Measurements from ENCODE around the gene NUP62.
"Not testable (repeated sequence)": the region's sequence is repeated elsewhere in the genome, so short reads cannot be mapped to it uniquely, and the experiment has no call there.

The NUP62 gene

GRCh38 chr19:49952479-49952836, 23.2 kb upstream of the NUP62 start:
- in situ Hi-C loops (cut with MboI; ENCODE audit: low sequenced_read_pairs), result no loop called here

GRCh38 chr19:49951806-49952478, 22.6 kb upstream of the NUP62 start:
- in situ Hi-C loops (cut with MboI; ENCODE audit: low sequenced_read_pairs), result no loop called here

- in situ Hi-C loops (cut with MboI; ENCODE audit: low sequenced_read_pairs), result no loop called here
Observed at GRCh38 chr19:49950956-49951526, 21.7 kb upstream of the NUP62 start.

- in situ Hi-C loops (cut with MboI; ENCODE audit: low sequenced_read_pairs), result no loop called here
Observed at GRCh38 chr19:49950590-49950948, 21.3 kb upstream of the NUP62 start.

- in situ Hi-C loops (cut with MboI; ENCODE audit: low sequenced_read_pairs), result no loop called here
Observed at GRCh38 chr19:49949742-49950589, 20.7 kb upstream of the NUP62 start.

GRCh38 chr19:49946415-49946814, 17.1 kb upstream of the NUP62 start:
- in situ Hi-C loops (cut with MboI; ENCODE audit: low sequenced_read_pairs), result no loop called here

GRCh38 chr19:49944567-49944966, 15.3 kb upstream of the NUP62 start:
- in situ Hi-C loops (cut with MboI; ENCODE audit: low sequenced_read_pairs), result not testable (repeated sequence)

GRCh38 chr19:49940482-49940791, 11.1 kb upstream of the NUP62 start:
- in situ Hi-C loops (cut with MboI; ENCODE audit: low sequenced_read_pairs), result no loop called here

- in situ Hi-C loops (cut with MboI; ENCODE audit: low sequenced_read_pairs), result no loop called here
Observed at GRCh38 chr19:49939721-49940481, 10.6 kb upstream of the NUP62 start.

GRCh38 chr19:49938662-49939061, 9.4 kb upstream of the NUP62 start:
- in situ Hi-C loops (cut with MboI; ENCODE audit: low sequenced_read_pairs), result no loop called here

GRCh38 chr19:49937750-49938381, 8.6 kb upstream of the NUP62 start:
- in situ Hi-C loops (cut with MboI; ENCODE audit: low sequenced_read_pairs), result no loop called here

- in situ Hi-C loops (cut with MboI; ENCODE audit: low sequenced_read_pairs), result no loop called here
Observed at GRCh38 chr19:49936549-49936948, 7.2 kb upstream of the NUP62 start.

GRCh38 chr19:49933643-49934042, 4.3 kb upstream of the NUP62 start:
- in situ Hi-C loops (cut with MboI; ENCODE audit: low sequenced_read_pairs), result no loop called here

GRCh38 chr19:49932731-49933131, 3.4 kb upstream of the NUP62 start:
- in situ Hi-C loops (cut with MboI; ENCODE audit: low sequenced_read_pairs), result no loop called here

- in situ Hi-C loops (cut with MboI; ENCODE audit: low sequenced_read_pairs), result no loop called here
Observed at GRCh38 chr19:49932041-49932451, 2.7 kb upstream of the NUP62 start.

GRCh38 chr19:49931293-49932040, 2.2 kb upstream of the NUP62 start:
- in situ Hi-C loops (cut with MboI; ENCODE audit: low sequenced_read_pairs), result no loop called here

GRCh38 chr19:49930483-49931011, 1.2 kb upstream of the NUP62 start:
- in situ Hi-C loops (cut with MboI; ENCODE audit: low sequenced_read_pairs), result no loop called here

- in situ Hi-C loops (cut with MboI; ENCODE audit: low sequenced_read_pairs), result no loop called here
Observed at GRCh38 chr19:49929611-49930482, 543 bp upstream of the NUP62 start.
